NCI-H82 treated with DMSO at 0.1 percent for 48 hours (cell line): Measurements from ENCODE around the gene TRPC5OS.
A peak's percentile ranks its signal among the peaks of the same experiment; 100 is the strongest.

Experiments used
- DNase-seq: peaks from one replicate; lab custom pipeline; 2025; ENCODE audit not compliant: unreplicated experiment; lab: John Stamatoyannopoulos, UW

The TRPC5OS gene

DNA sequence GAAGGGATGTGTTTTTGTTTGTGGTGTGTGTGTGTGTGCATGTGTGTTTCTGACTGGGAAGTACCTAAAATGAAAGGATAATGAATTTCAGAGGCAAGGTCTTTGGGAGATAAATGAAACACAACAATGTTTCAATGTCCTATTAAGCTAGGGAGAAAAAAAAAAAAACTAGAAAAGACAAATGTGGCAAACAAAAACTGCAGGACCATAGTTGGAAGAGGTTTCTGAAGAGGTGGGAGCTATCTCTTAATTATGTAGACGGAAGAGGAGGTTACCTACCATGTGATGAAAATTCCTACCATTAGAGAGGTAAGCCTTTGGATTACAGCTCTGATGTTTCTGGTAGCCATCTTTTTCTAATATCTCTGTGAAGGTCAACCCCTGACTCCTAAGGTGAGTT, at the start of gene TRPC5OS:
Gene TRPC5OS (plus strand): TSS at position 301 of the 400 bp plus-strand sequence. CDS start 25,669 bp downstream, outside the sequence.
- no peak for DNase-seq

GRCh38 chrX:111829345-111829744, 46.6 kb upstream of the TRPC5OS start:
- DNase-seq = no peak

GRCh38 chrX:111830571-111830970, 45.4 kb upstream of the TRPC5OS start:
- no peak for DNase-seq

GRCh38 chrX:111831343-111831742, 44.6 kb upstream of the TRPC5OS start:
- no peak for DNase-seq

GRCh38 chrX:111837197-111837596, 38.8 kb upstream of the TRPC5OS start:
- DNase-seq = no peak

GRCh38 chrX:111847491-111848133, 28.4 kb upstream of the TRPC5OS start:
- DNase-seq = no peak

DNA sequence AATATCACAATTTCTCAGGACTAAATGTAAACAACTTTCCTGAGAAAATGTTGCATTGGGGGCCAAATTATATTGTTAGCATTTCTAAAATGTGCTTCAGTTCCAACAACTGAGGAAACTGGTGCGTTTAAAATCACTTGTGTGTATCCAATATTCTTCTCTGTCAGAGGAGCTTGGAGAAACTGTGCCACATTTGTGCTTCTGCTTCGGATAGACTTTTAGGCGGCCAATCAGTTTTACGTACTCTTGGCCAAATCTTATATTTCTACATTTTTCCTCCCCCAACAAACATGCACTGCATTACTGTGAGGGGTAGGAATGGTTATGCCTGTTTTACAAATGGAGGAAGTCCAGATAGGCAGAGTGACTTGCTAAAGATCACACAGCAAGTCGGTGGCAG, 27.4 kb upstream of the TRPC5OS start:
- DNase-seq = no peak

DNA sequence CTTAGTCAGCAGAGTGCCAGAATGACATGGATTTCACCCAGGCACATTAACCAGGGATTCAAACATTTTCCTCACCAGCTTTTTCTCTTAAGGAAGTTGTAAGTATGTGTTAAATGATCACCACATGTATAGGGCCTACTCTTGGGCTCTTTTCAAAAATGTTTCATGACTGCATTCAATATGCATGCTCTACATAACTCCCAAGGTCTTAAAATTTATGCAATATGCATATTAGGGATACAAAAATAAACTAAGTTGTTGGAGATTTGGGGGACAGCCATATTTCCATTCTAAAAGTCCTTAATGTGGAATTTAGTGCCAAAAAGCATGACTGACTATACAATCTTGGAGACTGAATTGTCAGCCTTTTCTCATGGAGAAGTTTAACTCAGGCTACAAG, 25.0 kb upstream of the TRPC5OS start:
- no peak for DNase-seq

- DNase-seq = no peak
Observed at GRCh38 chrX:111854556-111855490, 21.2 kb upstream of the TRPC5OS start.

GRCh38 chrX:111857534-111858060, 18.4 kb upstream of the TRPC5OS start:
- DNase-seq = no peak

GRCh38 chrX:111861605-111862004, 14.4 kb upstream of the TRPC5OS start:
- no peak for DNase-seq

DNA sequence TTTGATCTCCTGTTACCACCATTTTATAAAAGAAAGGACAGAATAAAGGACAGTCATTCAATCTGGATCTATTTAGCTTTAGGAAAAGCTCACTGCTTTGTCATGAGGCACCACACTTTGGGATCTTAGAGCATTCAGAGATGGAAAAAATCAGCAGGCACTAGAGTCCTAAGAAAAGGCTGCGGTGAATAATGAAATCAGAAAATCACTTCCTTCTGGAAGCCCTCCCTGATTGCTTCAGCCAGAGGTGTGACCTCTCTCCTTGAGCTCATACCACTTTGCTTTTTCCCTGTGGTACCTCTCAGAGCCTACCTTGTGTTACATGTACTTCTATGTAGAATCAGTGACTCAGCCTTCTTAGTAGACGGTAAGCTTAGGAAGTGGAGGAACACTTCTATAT, 8.7 kb upstream of the TRPC5OS start:
- no peak for DNase-seq

GRCh38 chrX:111868726-111869638, 7.0 kb upstream of the TRPC5OS start:
- no peak for DNase-seq

GRCh38 chrX:111869639-111870034, 6.3 kb upstream of the TRPC5OS start:
- peak; percentile 73 for DNase-seq

- peak; percentile 80 for DNase-seq
Observed at GRCh38 chrX:111874241-111874640, 1.7 kb upstream of the TRPC5OS start.

DNA sequence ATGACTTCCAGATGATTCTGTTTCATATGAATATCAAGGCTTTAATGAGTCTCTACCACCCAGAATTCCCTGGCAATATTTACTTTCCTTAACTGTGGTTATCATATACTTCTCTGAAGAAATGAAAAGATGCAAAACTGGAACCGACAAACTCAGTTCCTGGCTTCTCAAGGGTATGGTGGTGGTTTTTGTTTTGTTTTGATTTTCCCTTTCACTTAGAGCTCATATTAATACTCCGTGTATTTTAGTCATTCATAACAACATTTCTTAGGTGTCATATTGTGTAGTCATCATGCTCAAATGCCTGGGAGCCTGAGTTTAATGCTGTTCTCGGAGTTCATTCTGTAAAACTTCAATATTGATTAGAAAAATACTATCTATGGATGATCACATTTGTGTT, 665 bp downstream of the TRPC5OS start:
- DNase-seq = no peak

GRCh38 chrX:111877681-111878080, 1.7 kb downstream of the TRPC5OS start:
- no peak for DNase-seq

DNA sequence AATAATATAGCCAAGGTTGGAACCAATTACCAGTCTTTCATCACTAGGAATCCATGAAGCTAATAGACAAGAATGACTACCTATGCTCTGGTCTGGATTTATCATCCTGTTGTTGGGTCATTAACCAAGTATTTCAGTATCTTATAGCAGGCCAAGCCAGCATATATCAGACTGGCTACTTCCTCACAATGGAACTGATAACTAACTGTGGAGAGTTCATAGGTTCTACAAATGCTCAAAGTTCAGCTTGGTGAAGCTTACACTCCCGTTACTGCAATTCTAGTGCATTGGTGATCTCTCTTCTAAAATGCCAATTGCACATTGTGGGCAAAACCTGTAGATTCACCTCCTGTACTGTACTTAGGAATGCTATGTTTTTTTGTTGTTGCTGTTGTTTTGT, 4.8 kb downstream of the TRPC5OS start:
- DNase-seq = no peak

DNA sequence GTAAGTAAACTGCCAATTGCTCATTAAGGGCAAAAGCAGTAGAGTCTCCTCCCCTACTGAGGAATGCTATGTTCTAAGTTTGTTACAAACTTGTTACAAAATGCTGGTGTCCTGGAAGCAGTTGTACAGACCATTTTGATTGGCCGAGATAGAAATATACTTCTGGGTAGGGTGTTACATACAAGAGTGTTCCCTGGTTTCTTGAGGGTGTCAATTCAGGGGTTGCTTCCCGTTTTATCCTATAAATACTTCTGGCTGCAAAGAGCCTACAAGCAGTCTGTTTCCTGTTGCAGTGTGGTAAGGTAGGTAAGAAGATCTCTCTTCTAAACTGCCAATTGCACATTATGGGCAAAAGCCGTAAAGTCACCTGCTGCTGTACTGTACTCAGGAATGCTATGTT, 5.7 kb downstream of the TRPC5OS start:
- DNase-seq = no peak

- no peak for DNase-seq
Observed at GRCh38 chrX:111886678-111887077, 10.7 kb downstream of the TRPC5OS start.

DNA sequence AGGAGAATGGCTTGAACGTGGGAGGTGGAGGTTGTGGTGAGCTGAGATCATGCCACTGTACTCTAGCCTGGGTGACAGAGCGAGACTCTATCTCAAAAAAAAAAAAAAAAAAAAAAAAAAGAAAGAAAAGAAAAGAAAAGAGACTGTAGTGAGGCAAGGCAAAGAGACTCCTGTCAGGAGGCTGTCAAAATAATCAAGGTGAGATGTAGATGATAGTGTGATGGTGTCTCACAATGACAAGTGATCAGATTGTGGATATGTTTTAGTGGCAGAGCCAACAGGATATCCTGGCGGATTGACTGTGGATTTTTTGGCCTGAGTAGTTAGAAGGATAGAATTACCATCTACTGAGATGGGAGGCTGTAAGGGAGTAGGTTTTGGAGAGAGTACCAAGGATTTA, 12.6 kb downstream of the TRPC5OS start:
- DNase-seq = no peak
